ENCODE results near the gene POR.

- TF ChIP-seq CTCF (IDR thresholded peaks at IDR 0.05) (no peak), EZH2 (IDR thresholded peaks at IDR 0.05; ENCODE audit: borderline replicate concordance, insufficient read depth, low read depth, low read length, poor library complexity, severe bottlenecking) (no peak)
Observed at GRCh38 chr7:75870557-75871161, 44.3 kb upstream of the POR start.
